Measurements from ENCODE around the gene SERF2. TPM values are rescaled to one million over a fixed set of nuclear protein-coding genes. Genes with fewer than 3 reads are reported as not detected.
A peak's percentile ranks its signal among the peaks of the same experiment; 100 is the strongest.
"Not testable (repeated sequence)": the region's sequence is repeated elsewhere in the genome, so short reads cannot be mapped to it uniquely, and the experiment has no call there.

SERF2 gene
- total RNA-seq, 1 donor from 2014 or later, result 228 TPM

GRCh38 chr15:43793647-43794046 lies 1.5 kb downstream of the SERF2 start:
- DNase-seq (ENCODE audit: low read depth in 2 of 2), result no peak

- peak in 1 of 2 donors; percentile 38 for DNase-seq (ENCODE audit: low read depth in 2 of 2)
Measured at GRCh38 chr15:43794269-43795037, 2.3 kb downstream of the SERF2 start.

GRCh38 chr15:43795197-43795596 lies 3.1 kb downstream of the SERF2 start:
- no peak for DNase-seq (ENCODE audit: low read depth in 2 of 2)

- no peak for DNase-seq (ENCODE audit: low read depth in 2 of 2)
Measured at GRCh38 chr15:43795997-43796396, 3.9 kb downstream of the SERF2 start.

GRCh38 chr15:43796566-43796965 lies 4.4 kb downstream of the SERF2 start:
- DNase-seq (ENCODE audit: low read depth in 2 of 2), result no peak

- peak in 1 of 2 donors; percentile 5 for DNase-seq (ENCODE audit: low read depth in 2 of 2)
Measured at GRCh38 chr15:43799209-43799944, 7.3 kb downstream of the SERF2 start.

DNA sequence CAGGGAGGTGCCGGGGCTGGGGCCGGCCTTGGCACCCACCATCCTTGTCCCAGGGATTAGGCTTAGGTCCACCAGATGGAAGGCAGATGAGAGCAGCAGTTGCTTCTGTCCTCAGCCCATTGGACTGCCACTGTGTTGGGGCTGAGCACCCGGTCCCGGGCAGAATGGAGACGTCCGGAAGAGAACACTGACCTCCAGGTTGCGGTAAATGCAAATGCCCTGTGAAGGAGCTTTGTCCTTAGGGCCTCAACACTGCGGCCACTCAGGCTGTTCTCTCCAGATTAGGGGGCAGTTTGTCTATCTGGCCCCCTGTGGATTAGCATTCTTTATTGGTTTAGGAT lies 7.8 kb downstream of the SERF2 start, which contains the start of gene SERINC4:
Gene SERINC4, minus strand, starts transcription at position 276 of the 341 bp plus-strand sequence. Its CDS starts 234 bp downstream, at position 42.
- peak in 1 of 2 donors; percentile 3 for DNase-seq (ENCODE audit: low read depth in 2 of 2)

- peak; percentile 56 to 90 for DNase-seq (ENCODE audit: low read depth in 2 of 2)
Measured at GRCh38 chr15:43800286-43801141, 8.4 kb downstream of the SERF2 start, which contains the start of gene HYPK. Gene HYPK, plus strand, starts transcription at chr15:43800599. Its CDS starts 24 bp downstream, at chr15:43800623.

DNA sequence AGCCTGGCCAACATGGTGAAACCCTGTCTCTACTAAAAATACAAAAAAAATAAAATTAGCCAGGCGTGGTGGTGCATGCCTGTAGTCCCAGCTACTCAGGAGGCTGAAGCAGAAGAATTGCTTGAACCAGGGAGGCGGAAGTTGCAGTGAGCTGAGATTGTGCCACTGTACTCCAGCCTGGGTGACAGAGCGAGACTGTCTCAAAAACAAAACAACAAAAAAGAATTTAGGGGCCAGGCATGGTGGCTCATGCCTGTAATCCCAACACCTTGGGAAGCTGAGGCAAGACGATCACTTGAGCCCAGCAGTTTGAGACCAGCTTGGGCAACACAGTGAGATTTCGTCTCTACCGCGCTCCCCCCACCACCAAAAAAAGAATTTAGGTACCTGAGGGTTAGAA lies 10.6 kb downstream of the SERF2 start:
- not testable (repeated sequence) for DNase-seq (ENCODE audit: low read depth in 2 of 2)

DNA sequence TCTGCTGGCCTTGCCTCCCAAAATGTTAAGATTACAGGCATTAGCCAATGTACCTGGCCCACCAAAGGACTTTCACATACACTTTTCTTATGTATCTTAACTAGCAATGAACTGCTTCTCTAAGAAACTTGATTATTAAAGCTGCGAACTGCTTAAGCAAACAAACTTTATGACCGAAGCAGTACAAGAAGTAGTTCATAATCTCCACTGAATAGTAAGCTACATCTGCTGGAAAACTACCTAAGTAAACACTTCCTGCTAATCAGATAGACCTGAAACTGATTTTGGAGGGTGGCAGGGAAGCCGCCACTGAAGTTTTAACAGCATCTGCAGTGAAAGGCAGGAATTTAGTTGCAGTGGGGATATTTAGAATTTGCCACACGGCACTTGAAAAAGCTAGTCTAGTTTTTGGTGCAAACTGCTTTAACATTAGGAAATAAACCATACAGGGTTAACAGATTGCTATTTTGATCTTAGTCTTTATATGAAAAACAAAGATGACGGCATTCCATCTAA lies 16.4 kb downstream of the SERF2 start:
- no peak for DNase-seq (ENCODE audit: low read depth in 2 of 2)

GRCh38 chr15:43808960-43809678 lies 17.0 kb downstream of the SERF2 start:
- DNase-seq (ENCODE audit: low read depth in 2 of 2), result no peak

- not testable (repeated sequence) for DNase-seq (ENCODE audit: low read depth in 2 of 2)
Measured at GRCh38 chr15:43815064-43815463, 22.9 kb downstream of the SERF2 start.

- DNase-seq (ENCODE audit: low read depth in 2 of 2), result no peak
Measured at GRCh38 chr15:43821505-43821904, 29.4 kb downstream of the SERF2 start.

DNA sequence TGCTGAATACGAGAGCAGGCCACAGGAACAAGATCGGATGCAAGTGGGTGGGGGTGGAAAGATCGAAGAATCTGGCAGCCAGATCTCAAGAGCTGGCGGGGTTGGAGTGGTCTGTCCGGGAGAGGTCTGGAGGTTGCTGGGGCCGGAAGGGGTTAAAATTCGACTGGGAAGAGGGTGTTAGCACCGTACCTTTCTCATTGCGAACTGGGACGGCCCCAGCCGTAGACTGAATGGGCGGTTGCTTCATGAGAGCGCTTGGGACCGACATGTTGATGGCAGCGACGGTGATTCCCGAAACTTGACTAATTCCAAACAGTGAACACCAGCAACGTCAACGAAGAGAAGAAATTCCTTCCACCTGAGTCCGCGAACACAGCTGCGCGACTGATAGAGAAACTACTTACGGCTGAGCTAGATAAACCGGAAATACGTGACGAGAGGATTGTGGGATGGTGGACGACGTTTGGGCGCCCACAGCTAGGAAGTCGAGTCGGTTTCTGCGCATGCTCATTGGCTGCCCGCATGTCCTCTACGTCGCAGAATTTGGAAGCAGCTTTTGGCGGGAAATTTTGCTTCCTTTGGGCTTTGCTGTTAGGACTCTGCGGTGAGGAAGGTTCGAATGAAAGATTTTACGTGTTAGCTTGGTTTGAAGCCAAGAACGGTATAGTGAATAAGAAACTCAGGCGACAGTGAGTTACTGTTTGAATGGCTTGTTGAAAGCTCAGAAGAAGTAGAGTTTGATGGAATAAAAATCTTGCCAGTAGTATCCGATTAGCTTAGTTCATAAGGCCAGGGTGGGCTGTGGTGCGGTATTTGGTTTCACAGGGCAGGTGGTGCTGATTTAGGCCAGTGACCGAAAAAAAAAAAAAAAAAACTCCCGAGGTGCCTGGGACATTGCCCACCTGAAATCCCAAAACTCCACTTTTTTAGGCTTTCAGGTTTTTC lies 32.5 kb downstream of the SERF2 start, which contains the start of gene MFAP1:
Gene MFAP1, minus strand, starts transcription at position 389 of the 945 bp plus-strand sequence. Its CDS starts 121 bp downstream, at position 268.
- peak; percentile 95 to 97 for DNase-seq (ENCODE audit: low read depth in 2 of 2)

GRCh38 chr15:43825305-43825704 lies 33.2 kb downstream of the SERF2 start:
- not testable (repeated sequence) for DNase-seq (ENCODE audit: low read depth in 2 of 2)

DNA sequence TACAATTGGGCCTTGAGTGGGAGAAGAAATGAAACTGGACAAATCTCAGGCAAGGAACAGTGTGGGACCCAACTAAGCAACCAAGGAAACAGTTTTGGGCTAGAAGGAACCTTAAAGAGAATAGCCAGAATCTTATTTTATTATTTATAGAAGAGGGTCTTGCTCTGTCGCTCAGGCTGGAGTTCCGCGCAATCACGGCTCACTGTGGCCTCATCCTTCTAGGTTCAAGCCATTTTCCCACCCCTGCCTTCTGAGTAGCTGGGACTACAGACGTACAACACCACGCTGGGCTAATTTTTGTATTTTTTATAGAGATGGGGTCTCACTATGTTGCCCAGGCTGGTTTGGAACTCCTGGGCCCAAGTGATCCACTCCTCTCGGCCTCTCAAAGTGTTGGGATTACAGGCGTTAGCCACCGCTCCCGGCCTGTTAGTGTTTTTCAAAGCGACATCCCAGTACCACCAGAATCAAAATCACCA lies 33.9 kb downstream of the SERF2 start:
- DNase-seq (ENCODE audit: low read depth in 2 of 2), result no peak

DNA sequence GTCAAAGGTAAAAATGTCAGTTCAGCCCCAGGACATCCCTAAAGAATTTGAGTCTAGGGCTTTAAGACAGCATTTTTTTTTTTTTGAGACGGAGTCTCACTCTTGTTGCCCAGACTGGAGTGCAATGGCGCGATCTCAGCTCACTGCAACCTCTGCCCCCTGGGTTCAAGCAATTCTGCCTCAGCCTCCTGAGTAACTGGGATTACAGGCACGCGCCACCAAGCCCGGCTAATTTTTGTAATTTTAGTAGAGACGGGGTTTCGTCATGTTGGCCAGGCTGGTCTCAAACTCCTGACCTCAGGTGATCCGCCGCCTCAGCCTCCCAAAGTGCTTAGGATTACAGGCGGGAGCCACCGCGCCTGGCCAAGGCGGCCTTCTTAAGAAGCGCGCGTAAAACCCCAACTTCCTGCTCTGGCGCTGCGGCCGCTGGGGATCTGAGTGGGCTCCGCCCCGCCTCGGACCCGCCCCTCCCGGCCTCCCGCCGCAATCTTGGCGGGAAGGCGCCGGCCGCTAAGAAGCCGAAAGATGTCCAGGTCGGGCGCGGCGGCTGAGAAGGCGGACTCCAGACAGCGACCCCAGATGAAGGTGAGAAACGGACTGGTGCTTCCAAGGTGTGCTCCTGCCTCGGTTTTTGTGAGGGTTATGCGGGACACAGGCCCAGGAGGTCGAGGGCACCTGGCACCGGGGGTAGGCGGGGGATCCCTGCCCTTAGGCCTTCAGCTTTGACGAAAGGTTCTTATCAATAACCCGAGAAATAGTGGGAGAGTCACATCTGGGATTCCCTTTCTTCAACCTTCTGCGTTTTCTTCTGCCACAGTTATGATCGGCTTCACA lies 34.6 kb downstream of the SERF2 start, which contains the start of gene WDR76:
Gene WDR76, plus strand, starts transcription at position 495 of the 834 bp plus-strand sequence. Its CDS starts 31 bp downstream, at position 526.
- DNase-seq (ENCODE audit: low read depth in 2 of 2), result peak in 1 of 2 donors; percentile 81

GRCh38 chr15:43828061-43828657 lies 36.0 kb downstream of the SERF2 start:
- no peak for DNase-seq (ENCODE audit: low read depth in 2 of 2)
